T-helper 2 cell (primary cell): Measurements from ENCODE around the gene THOC6.
"Not testable (repeated sequence)": the region's sequence is repeated elsewhere in the genome, so short reads cannot be mapped to it uniquely, and the experiment has no call there.

Experiments used
- DNase-seq, 5 experiments: peaks; one replicate each; pipeline versions ENCODE4 v3.0.0 to v3.0.0-alpha.2; 2012 to 2022

THOC6 gene

DNA sequence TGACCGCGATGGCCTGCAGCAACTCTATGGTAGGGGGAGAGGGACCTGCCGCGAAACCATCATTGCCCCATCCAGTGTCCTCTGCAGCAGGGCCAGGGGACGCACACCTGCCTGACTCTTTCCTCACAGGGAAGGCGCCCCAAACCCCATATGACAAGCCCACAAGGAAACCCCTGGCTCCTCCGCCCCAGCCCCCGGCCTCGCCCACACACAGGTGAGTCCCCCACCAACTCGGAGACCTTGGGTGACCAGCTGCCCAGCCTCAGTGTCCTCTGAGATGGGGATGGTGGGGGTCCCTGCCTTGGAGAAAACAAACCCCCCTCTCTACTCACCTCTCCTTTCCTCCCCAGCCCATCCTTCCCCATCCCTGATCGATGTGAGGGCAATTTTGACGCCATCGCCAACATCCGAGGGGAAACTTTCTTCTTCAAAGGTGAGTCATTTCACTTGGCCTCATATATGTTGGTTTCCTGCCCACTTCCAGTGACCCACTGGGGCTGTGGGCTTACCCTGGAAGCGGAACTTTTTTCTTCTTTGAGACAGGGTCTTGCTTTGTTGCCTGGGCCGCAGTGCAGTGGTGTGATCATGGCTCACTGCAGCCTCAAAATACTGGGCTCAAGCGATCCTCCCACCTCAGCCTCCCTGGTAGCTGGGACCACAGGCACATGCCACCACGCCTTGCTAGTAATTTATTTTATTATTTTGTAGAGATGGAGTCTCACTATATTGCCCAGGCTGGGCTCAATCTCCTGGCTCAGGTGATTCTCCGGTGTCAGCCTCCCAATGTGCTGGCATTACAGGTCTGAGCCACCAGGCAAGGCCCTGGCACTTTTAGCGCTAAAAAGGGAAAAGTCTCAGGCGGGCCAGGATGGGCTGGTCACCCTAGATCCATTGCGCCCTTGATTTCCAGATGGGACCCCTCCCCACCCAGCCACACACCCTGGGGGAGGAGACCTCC, 33.6 kb downstream of the THOC6 start:
- DNase-seq = peak in 1 of 5 experiments; percentile 73

DNA sequence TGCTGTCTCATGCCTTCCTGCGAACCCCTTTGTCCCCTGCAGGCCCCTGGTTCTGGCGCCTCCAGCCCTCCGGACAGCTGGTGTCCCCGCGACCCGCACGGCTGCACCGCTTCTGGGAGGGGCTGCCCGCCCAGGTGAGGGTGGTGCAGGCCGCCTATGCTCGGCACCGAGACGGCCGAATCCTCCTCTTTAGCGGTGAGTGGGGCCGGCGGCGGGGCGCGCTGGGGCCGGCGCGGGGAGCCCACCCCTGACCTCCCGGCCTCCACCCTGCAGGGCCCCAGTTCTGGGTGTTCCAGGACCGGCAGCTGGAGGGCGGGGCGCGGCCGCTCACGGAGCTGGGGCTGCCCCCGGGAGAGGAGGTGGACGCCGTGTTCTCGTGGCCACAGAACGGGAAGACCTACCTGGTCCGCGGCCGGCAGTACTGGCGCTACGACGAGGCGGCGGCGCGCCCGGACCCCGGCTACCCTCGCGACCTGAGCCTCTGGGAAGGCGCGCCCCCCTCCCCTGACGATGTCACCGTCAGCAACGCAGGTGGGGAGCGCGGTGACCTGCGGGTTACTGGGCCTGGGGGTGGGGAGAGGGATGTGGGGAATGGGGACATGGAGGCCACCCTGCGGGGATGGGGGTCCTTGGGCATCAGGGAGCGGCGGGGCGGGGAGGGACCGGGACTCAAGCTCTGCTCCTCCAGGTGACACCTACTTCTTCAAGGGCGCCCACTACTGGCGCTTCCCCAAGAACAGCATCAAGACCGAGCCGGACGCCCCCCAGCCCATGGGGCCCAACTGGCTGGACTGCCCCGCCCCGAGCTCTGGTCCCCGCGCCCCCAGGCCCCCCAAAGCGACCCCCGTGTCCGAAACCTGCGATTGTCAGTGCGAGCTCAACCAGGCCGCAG, 34.5 kb downstream of the THOC6 start:
- DNase-seq = peak in 2 of 5 experiments; percentile 41 to 77

DNA sequence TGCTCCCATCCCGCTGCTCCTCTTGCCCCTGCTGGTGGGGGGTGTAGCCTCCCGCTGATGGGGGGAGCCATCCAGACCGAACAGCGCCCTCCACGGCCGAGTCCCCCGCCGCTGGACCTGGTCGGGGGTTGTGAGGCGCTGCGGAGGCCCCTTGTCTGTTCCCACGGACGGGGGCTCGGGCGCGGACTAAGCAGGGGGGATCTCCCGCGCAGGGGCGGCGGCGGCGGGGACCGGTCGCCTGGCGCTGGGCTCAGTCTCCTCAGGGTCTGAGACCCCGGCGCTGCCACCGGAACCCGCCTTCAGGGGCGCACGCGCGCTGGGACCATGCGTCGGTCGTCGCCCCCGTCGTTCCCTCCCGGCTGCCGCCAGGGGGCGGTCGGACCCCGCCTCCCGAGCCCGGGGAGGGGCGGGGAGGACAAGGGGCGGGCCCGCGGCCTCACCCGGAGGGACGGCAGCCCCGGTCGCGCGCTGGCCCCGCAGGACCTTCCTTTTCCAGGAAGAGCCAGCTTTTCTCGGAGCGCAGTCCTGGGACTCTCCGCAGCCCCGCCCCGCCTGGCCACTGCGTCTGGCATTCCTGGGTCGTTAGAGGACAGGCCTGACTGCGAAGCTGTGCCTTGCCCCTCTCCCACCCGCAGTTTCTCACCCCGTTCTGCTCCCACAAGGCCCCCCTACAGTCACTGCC, 35.3 kb downstream of the THOC6 start:
- DNase-seq = peak; percentile 80 to 86 (median 81)

DNA sequence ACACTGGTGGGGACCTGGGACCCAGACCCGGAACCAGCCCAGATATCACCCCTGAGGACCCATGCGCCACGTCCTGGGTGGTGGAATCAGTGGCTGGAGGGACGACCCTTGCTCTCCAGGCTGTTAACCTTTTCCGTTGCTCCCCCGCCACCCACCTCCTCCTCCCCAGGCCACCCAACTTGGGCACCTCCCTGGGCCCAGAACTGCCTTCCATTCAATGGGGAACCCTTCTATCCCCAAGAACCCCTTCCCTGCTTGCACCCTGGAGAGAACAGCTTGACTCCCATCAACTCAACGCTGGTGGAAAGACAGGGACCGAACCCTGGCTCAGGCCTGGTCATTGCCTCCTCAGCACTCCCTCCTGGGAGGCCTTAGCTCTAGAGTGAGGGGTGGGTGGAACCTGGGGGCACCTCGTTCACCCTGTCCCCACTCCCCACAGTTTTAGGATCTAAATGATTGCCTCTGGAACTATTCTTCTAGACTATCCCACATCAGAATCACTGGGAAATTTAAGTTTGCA, 35.9 kb downstream of the THOC6 start:
- no peak for DNase-seq

DNA sequence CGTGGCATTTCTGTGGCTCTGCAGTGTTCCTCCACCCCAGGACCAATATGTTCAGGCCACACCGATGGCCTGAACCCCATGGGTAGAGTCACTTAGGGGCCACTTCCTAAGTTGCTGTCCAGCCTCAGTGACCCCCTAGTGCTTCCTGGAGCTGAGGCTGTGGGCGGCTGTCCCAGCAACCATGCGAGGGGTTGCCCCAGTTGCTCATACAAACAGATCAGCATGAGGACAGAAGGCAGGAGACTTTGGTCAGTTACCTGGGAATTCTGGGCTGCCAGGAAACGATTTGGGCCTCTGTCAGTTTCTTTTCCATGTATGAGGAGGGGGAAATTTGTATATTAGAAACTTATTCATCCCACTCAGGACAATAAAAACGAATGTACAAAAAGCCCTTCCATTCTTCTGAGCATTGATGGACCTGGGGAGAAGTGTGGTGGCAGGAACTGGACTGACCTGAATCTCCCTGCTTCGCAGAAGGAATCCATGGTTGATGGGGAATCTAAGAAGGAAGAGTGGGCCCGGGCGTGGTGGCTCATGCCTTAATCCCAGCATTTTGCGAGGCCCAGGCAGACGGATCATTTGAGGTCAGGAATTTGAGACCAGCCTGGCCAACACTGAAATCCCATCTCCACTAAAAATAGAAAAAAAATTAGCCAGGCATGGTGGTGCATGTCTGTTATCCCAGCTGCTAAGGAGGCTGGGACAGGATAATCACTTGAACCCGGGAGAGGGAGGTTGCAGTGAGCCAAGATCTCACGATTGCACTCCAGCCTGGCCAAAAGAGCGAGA, 36.7 kb downstream of the THOC6 start:
- DNase-seq = no peak

DNA sequence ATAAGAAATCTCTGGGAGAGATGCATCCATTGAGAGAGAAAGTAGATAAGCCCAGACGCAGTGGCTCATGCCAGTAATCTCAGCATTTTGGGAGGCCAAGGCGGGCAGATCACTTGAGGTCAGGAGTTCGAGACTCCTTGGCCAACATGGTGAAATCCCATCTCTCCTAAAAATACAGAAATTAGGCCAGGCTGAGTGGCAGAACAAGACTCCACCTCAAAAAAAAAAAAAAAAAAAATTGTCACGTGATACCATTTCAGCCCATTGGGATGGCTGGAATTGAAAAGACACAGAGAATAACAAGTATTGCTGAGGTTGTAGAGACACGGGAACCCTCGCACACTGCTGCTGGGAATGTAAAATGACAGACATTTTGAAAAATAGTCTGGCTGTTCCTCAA, 38.7 kb downstream of the THOC6 start:
- no peak for DNase-seq

DNA sequence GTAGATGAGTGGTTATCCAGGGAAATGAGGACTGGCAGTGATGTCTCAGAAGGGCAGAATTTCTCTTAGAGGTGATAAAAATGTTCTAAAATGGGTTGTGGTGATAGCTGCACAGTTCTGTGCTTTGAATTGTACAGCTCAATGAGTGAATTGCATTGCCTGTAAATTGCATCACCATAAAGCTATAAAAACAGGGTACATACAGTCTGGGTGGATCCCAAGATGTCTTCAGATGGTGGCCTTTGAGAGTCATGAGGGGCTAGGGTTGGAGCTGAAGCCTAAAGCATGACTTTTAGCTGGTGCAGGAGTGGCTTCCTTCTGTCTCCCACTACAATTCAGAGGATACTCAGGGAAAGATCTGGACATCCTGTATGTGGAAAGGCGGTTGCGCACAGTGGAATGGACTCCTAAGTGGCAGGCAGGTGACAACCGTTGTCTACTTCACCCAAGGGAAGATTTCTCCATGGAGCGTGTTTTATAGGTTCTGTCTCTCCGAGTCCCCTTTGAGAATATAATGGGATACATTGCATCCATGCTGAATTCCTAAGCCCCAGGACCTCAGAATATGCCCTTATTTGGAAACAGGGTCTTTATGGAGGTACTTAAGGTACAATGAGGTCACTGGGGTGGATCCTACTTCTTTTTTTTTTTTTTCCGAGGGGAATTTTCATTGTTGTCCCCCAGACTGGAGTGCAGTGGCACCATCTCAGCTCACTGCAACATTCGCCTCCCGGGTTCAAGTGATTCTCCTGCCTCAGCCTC, 40.0 kb downstream of the THOC6 start:
- DNase-seq = no peak

DNA sequence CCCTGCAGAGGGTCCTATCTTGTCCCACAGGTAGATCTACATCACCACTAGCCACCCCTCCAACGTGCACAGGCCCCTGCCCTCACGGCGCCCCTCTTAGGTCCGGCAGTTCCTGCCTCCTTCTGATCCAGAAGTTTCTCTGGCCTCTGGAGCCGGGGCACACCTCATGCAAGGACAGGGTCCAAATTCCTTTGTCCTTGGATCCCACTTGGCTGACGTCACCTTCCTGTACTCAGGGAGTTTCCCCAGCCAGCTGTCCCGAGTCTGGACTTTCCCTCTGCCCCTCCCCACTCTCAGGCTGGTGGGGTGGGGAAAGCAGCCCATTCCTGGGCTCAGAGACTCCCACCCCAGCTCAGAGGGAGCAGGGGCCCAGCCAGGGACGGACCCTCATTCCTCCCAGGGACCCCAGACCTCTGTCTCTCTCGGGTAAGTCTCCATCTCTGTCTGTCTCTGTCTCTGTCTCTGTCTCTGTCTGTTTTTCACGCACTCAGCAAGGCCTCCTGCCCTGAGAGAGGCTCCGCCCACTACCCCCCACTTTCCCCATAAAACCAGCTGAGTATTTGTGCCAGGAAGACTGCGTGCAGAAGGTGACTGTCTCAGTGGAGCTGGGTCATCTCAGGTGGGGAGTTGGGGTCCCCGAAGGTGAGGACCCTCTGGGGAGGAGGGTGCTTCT, 41.4 kb downstream of the THOC6 start, which contains the start of gene IL32:
IL32 (plus strand) TSS at position 572 of the 673 bp plus-strand sequence. CDS start 172 bp downstream, outside the sequence.
- DNase-seq = peak in 4 of 5 experiments; percentile 52 to 90 (median 60)

DNA sequence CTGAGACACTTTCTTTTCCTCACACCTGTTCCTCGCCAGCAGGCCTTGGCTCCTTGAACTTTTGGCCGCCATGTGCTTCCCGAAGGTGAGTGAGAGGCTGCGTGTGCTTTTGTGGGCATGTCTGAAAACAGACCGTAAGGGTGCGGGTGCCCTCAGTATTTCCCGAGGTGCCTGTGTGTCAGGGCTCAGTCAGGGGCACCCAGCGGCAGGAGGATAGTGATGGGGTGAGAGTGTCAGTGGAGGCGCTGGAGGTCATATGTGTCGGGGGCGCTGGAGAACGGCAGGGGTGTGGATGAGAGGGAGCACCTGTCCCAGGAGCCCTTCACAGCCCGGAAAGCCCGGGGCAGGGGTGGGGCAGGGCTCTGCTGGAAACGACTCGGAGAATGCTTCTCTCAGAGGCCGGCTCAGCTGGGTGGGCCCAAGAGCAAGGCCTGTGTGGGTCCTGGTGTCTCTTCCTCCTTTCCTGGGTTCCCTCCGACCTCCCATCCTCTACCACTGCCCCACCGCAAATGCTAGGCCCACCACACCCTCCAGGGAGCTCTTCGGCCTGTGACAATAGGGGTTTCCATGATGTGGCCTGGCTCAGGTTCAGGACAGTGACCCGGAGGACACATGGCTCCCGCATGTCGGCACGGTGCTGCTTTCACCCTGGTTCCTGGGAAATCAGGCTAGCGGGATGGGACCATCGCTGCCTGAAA, 42.1 kb downstream of the THOC6 start:
- peak in 1 of 5 experiments; percentile 47 for DNase-seq

DNA sequence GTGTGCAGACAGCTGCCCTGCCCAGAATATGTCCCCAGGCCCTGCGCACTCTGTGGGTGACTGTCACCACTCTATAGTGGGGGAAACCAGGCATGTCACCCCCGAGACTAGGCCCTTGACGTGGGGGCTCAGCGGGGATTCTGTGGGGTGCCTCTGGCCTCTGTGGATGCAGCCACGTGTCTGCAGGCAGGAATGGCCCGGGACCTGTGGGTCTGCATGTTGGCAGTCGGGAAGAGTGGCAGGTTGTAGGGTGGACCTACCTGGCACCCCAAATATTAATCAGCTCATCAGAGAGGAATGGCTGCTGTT, 42.6 kb downstream of the THOC6 start:
- DNase-seq = peak in 1 of 5 experiments; percentile 40

DNA sequence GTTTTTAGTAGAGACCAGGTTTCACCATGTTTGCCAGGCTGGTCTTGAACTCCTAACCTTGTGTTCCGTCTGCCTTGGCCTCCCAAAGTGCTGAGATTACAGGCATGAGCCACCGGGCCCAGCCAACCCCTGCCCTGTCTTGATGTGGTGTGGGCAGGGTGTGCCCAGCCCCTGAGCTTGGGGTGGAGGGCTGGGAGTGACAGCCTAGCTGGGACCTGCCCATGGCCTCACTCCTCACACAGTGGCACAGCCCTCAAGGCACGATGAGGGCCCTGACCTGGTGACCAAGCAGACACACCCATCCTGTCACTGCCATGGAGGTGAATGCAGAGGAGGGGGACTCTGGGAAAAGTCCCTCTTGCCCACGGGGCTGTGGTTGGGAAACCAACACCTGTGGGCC, 44.7 kb downstream of the THOC6 start:
- peak in 1 of 5 experiments; percentile 69 for DNase-seq

DNA sequence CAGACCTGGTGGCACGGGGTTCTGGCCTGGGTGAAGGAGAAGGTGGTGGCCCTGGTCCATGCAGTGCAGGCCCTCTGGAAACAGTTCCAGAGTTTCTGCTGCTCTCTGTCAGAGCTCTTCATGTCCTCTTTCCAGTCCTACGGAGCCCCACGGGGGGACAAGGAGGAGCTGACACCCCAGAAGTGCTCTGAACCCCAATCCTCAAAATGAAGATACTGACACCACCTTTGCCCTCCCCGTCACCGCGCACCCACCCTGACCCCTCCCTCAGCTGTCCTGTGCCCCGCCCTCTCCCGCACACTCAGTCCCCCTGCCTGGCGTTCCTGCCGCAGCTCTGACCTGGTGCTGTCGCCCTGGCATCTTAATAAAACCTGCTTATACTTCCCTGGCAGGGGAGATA, 45.3 kb downstream of the THOC6 start:
- DNase-seq = not testable (repeated sequence)

DNA sequence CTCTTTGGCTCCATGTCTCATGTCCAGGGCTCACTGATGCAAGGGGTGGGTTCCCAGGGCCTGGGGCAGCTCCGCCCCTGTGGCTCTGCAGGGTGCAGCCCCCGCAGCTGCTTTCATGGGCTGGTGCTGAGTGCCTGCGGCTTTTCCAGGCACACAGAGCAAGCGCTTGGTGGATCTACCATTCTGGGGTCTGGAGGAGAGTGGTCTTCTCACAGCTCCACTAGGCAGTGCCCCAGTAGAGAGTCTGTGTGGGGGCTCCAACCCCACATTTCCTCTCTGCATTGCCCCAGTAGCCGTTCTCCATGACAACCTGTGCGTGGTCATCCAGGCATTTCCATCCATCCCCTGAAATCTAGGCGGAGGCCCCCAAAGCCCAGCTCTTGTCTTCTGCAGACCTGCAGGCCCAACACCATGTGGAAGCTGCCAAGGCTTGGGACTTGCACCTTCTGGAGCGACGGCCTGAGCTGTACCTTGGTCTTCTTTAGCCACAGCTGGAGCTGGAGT, 46.8 kb downstream of the THOC6 start:
- DNase-seq = peak in 1 of 5 experiments; percentile 53

DNA sequence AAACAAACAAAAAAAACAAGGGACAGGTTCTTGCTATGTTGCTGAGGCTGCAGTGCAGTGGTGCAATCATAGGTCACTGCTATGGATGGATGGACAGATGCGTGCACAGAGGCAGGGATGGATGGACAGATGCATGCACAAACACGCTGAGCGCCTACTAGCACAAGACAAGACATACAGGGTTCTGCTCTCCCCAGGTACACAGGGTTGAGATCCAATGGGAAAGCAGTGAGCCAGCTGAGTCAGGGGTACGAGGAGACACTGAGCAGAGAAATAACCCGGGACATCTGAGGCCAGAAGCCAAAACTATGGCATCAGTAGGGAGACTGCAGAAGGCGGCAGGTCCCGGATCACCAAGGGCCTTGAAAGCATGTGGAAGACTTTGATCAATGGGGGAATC, 47.8 kb downstream of the THOC6 start:
- DNase-seq = peak in 1 of 5 experiments; percentile 50

DNA sequence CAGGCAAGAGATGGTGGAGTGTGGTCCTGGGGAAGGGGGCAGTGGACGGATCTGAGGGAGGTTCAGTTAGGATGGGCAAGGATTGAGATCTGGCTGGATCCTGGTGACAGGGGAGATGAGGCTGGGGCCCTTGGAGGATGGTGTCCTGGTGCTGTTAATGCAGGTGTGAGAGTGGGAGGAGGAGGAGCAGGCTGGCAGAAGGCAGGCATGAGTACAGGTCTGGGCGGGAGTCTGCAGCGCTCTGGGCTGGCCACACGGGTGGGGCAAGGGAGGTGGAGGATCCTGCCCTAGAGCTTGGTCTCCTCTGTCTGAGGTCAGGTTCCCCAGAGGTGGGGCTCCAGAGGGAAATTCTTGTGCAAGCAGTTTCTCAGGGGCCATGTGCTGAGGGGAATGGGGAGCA, 48.3 kb downstream of the THOC6 start:
- peak in 1 of 5 experiments; percentile 77 for DNase-seq

DNA sequence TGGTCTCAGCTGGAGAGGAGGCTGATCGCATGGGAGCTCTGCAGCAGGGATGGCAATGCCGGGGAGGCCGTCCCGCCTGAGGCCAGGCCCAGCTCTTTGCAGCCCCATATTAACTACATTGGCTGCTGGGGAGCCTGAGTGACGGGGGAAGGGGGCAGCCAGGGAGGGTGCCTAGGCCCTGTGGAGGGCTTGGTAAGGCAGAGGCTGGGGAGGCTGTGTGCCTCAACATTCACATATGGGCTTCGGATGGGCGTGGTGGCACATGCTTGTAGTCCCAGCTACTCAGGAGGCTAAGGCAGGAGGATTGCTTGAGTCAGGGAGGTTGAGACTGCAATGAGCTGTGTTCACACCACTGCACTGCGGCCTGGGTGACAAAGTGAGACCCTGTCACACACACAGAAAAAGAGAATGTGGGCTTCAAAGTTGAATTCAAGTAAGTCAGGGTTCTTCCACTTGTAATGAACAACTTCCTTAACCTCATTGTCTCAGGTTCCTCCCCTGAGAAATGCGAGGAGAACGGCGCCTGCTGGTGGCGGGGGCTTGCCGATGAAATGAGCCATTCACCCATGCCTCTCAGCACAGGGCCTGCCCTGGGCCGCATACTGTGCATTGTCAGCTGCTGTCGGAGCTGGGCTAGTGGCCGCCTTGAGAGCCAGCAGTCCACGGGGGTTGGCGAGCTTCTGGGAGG, 48.9 kb downstream of the THOC6 start:
- DNase-seq = peak in 2 of 5 experiments; percentile 49 to 69

DNA sequence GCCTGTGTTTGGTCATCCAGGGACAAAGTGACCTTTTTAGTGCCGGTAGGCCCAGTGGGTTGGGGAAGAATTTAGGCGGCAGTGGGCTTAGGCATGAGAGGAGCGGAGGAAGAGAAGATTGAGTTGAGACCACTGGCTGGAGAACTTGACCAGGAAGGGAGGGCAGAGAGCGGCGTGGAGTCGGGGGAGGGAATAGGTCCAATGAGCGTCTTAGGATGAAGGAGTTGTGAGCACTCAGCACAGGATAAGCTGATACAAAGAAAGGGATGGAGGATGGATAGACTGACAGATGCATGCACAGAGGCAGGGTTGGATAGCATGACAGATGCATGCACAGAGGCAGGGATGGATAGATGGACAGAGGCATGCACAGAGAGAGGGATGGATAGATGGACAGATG, 49.6 kb downstream of the THOC6 start:
- peak in 1 of 5 experiments; percentile 48 for DNase-seq

DNA sequence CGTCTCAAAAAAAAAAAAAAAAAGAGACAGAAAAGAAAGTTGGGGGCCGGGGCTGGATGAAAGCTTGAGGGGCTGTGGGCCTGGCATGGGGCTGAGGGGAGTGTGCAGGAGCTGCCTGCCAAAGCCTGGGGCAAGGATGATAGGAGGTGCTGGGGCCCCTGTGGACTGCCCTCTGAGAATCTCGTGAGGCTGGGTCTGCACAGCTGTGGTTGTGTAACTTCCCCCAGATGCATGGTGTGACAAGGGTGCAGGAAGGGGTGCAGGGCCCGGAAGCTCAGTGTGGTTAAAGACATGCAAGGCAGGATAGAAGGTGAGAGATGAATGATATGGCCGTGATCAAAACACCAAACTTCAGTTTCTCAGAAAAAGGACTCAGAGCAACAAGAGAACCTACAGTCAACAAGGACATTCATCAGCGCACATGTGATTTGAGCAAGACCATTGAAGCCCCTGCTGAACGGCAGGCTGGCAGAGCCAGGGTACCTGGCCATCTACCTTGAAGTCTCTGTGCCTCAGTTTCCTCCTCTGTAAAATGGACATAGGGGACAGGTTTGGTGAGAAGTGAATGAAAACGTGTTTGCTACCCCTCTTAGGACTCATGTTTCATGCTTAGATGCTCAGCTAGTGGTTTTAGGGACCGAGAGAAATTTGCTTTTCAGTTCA, 51.2 kb downstream of the THOC6 start:
- DNase-seq = peak; percentile 38 to 99 (median 77)
